Panc1 (cell line): ENCODE measurements around the gene SMC6. TPM values are rescaled to one million over a fixed set of nuclear protein-coding genes. Genes with fewer than 3 reads are reported as not detected.

Experiments
- ATAC-seq: fragments of 200-7000 bp; cut with Tn5 transposase; 2 replicates; pipeline ENCODE4 v1.9.1; 2020; ENCODE audit warnings: mild to moderate bottlenecking, moderate library complexity
- BruUV-seq: library from RNA; stranded (reverse); fragments of 400-500 nt; replicated peaks from 2 replicates; lab custom pipeline; 2021; lab: Mats Ljungman, UMichigan
- CTCF ChIA-PET: fragments of 300-600 bp; sonication (Branson Sonifier 250); formaldehyde crosslinking; loops from one replicate; lab custom pipeline; 2022; ENCODE audit warnings: antibody characterized with exemption; lab: Charles Lee
- POLR2A ChIA-PET: fragments of 300-600 bp; sonication (Branson Sonifier 250); formaldehyde crosslinking; loops from one replicate; lab custom pipeline; 2022; ENCODE audit warnings: antibody characterized with exemption; lab: Charles Lee
- DNase-seq: peaks from one replicate; pipeline ENCODE4 v3.0.0-alpha.2; 2010; ENCODE audit warnings: low read depth, low spot score
- H3K27ac ChIP-seq: 2 replicates; pipeline ENCODE4 v1.5.1; 2011; ENCODE audit warnings: mild to moderate bottlenecking, low read length, inconsistent platforms
- H3K27me3 ChIP-seq: fragments of 200-500 bp; sonication (Bioruptor generic); 2 replicates; pipeline ENCODE4 v1.6.0; 2014; ENCODE audit warnings: low read length, inconsistent platforms; ENCODE audit not compliant: control insufficient read depth, insufficient read depth
- H3K36me3 ChIP-seq: fragments of 200-500 bp; sonication (Bioruptor generic); 2 replicates; pipeline ENCODE4 v1.5.1; 2014; ENCODE audit warnings: inconsistent platforms, mild to moderate bottlenecking, low read length, moderate library complexity; ENCODE audit not compliant: control insufficient read depth, insufficient read depth
- H3K4me1 ChIP-seq: 2 replicates; pipeline ENCODE4 v1.5.1; 2011; ENCODE audit warnings: inconsistent platforms, mild to moderate bottlenecking, low read length, moderate library complexity; ENCODE audit not compliant: control insufficient read depth, insufficient read depth
- H3K4me3 ChIP-seq, 2 experiments: 2 replicates each; pipeline ENCODE4 v1.5.1; 2011 to 2012; ENCODE audit warnings: low read depth in 2 of 2, low read length in 2 of 2, mild to moderate bottlenecking in 2 of 2, inconsistent platforms in 1 of 2, moderate library complexity in 1 of 2
- H3K9me3 ChIP-seq: fragments of 200-500 bp; sonication (Bioruptor generic); 2 replicates; pipeline ENCODE4 v1.5.1; 2014; ENCODE audit warnings: low read depth, mild to moderate bottlenecking, inconsistent platforms, low read length, moderate library complexity; ENCODE audit not compliant: control insufficient read depth, insufficient read depth
- CTCF ChIP-seq: fragments of 450-650 bp; IDR thresholded peaks from 2 replicates; pipeline ENCODE4 v1.5.1; 2017; ENCODE audit warnings: mild to moderate bottlenecking
- POLR2AphosphoS5 ChIP-seq: IDR thresholded peaks from 2 replicates; pipeline ENCODE4 v1.6.1; 2012; ENCODE audit warnings: mild to moderate bottlenecking, low read depth, low read length, moderate library complexity
- REST ChIP-seq, 2 experiments: IDR thresholded peaks; 2 replicates each; pipeline ENCODE4 v1.6.1; 2011 to 2012; ENCODE audit warnings: low read depth in 2 of 2, control low read depth in 1 of 2, low read length in 1 of 2, mild to moderate bottlenecking in 1 of 2, moderate library complexity in 1 of 2; ENCODE audit not compliant: insufficient read depth in 1 of 2
- SIN3A ChIP-seq: IDR thresholded peaks from 2 replicates; pipeline ENCODE4 v1.6.1; 2012; ENCODE audit warnings: low read depth, mild to moderate bottlenecking, low read length, moderate library complexity, borderline replicate concordance; ENCODE audit not compliant: insufficient read depth
- TCF7L2 ChIP-seq: IDR thresholded peaks from 2 replicates; pipeline ENCODE4 v1.6.1; 2011; ENCODE audit warnings: mild to moderate bottlenecking, low read depth, low read length, inconsistent platforms
- in situ Hi-C: cut with HindIII; loops from 2 replicates; pipeline ENCODE4 v1.10.0; 2016; ENCODE audit warnings: low sequenced_read_pairs, low pct_unique_long_range_greater_than_20kb
- intact Hi-C: fragments of 100-400 bp; cut with micrococcal nuclease; formaldehyde crosslinking; loops from one replicate; pipeline ENCODE4 v1.10.0; 2022; ENCODE audit not compliant: unreplicated experiment
- total RNA-seq: library from RNA; stranded (reverse); gene quantifications from one replicate; pipeline ENCODE4 v1.2.1, GENCODE V29; 2021; ENCODE audit not compliant: unreplicated experiment

The SMC6 gene
- total RNA-seq, 1 experiment from 2014 or later, result 43.8 TPM

- intact Hi-C loops, result no loop called here
- BruUV-seq, result no TSS peak
Observed at GRCh38 chr2:17657759-17658158, 95.9 kb downstream of the SMC6 start.

GRCh38 chr2:17652681-17653394 lies 100.8 kb downstream of the SMC6 start:
- Histone ChIP-seq H3K4me1 (no peaks in the 10 kb centered on the region), H3K9me3 (no peaks in the 10 kb centered on the region), H3K27me3 (no peaks in the 10 kb centered on the region), H3K4me3 (no peak overlapping the region), H3K27ac (no peak overlapping the region), H3K36me3 (no peaks in the 10 kb centered on the region)
- no TSS peak for BruUV-seq
- DNase-seq (no peak), ATAC-seq (no peak)
- in situ Hi-C loops, result no loop called here
- intact Hi-C loops, result no loop called here
- CTCF ChIA-PET, result no interaction called here
- no peak for TF ChIP-seq TCF7L2
- POLR2A ChIA-PET, result no interaction called here

More at GRCh38 chr2:17657759-17658158, 95.9 kb downstream of the SMC6 start:
- Histone ChIP-seq H3K36me3 (no peaks in the 10 kb centered on the region), H3K27me3 (no peaks in the 10 kb centered on the region), H3K4me1 (no peaks in the 10 kb centered on the region), H3K27ac (no peak overlapping the region), H3K9me3 (no peaks in the 10 kb centered on the region), H3K4me3 (no peak overlapping the region)
- ChIA-PET POLR2A (no interaction called here), CTCF (no interaction called here)
- TF ChIP-seq POLR2AphosphoS5 (no peak), REST (IDR thresholded peaks at IDR 0.05; ENCODE audit: insufficient read depth in 1 of 2, low read depth in 2 of 2, low read length in 1 of 2) (no peak), CTCF (no peak), TCF7L2 (no peak), SIN3A (no peak)
- DNase-seq (no peak), ATAC-seq (no peak)
- in situ Hi-C loops, result no loop called here

- DNase-seq (no peak), ATAC-seq (no peak)
- Histone ChIP-seq H3K4me1 (no peaks in the 10 kb centered on the region), H3K4me3 (no peak overlapping the region), H3K9me3 (no peaks in the 10 kb centered on the region), H3K27me3 (no peaks in the 10 kb centered on the region), H3K36me3 (no peaks in the 10 kb centered on the region), H3K27ac (no peak overlapping the region)
- in situ Hi-C loops, result no loop called here
- no peak for TF ChIP-seq REST (IDR thresholded peaks at IDR 0.05; ENCODE audit: insufficient read depth in 1 of 2, low read depth in 2 of 2, low read length in 1 of 2)
- no peak for TF ChIP-seq TCF7L2
- CTCF ChIA-PET, result no interaction called here
- POLR2A ChIA-PET, result no interaction called here
- no TSS peak for BruUV-seq
- intact Hi-C loops, result no loop called here
Observed at GRCh38 chr2:17649026-17649425, 104.6 kb downstream of the SMC6 start.
